Suprapubic skin (tissue), 4 donors: ENCODE data around the gene SLC12A3.

Experiments
- EP300 ChIP-seq: sonication (generic); formaldehyde crosslinking; IDR thresholded peaks from one replicate; pipeline ENCODE4 v1.6.1; 2017; ENCODE audit warnings: antibody characterized with exemption
- POLR2A ChIP-seq, 2 donors: fragments of 450-650 bp; IDR thresholded peaks; one replicate each; pipeline ENCODE4 v1.6.1; 2017; ENCODE audit warnings: antibody characterized with exemption in 2 of 2, mild to moderate bottlenecking in 2 of 2, moderate library complexity in 2 of 2
- POLR2AphosphoS5 ChIP-seq, 3 donors: sonication (generic); formaldehyde crosslinking; IDR thresholded peaks; one replicate each; pipeline ENCODE4 v1.6.1; 2017; ENCODE audit warnings: antibody characterized with exemption in 3 of 3
- TF ChIP-seq, protein P1 (sequence below), 2 donors: fragments of 200-600 bp in 1 of 2; fragments of 450-650 bp in 1 of 2; sonication (generic) in 1 of 2; IDR thresholded peaks; one replicate each; pipeline ENCODE4 v1.5.1; 2016 to 2019; ENCODE audit warnings: antibody characterized with exemption in 2 of 2, mild to moderate bottlenecking in 1 of 2, moderate library complexity in 1 of 2

DNA sequence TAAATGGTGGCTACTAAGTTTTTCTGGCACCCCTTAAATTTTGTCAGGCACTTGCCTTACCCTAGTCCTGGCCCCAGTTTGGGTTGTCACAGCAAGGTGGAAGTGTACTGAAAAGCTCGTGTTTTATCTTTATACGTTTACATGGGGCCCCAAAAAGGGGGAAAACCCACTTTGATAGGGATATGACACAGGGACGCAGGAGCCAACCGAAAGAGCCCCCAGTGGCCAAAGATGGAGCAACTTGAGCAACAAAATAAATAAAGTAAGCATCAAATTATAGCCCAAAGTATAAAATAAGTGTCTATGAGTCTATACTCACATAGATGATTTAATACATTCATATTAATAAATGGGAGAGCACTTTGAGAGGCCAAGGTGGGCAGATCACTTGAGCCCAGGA, 91.7 kb downstream of the SLC12A3 start:
- TF ChIP-seq EP300: no peak
- TF ChIP-seq, protein P1, sequence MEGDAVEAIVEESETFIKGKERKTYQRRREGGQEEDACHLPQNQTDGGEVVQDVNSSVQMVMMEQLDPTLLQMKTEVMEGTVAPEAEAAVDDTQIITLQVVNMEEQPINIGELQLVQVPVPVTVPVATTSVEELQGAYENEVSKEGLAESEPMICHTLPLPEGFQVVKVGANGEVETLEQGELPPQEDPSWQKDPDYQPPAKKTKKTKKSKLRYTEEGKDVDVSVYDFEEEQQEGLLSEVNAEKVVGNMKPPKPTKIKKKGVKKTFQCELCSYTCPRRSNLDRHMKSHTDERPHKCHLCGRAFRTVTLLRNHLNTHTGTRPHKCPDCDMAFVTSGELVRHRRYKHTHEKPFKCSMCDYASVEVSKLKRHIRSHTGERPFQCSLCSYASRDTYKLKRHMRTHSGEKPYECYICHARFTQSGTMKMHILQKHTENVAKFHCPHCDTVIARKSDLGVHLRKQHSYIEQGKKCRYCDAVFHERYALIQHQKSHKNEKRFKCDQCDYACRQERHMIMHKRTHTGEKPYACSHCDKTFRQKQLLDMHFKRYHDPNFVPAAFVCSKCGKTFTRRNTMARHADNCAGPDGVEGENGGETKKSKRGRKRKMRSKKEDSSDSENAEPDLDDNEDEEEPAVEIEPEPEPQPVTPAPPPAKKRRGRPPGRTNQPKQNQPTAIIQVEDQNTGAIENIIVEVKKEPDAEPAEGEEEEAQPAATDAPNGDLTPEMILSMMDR (IDR thresholded peaks at IDR 0.05): no peak
- no peak for TF ChIP-seq POLR2A (IDR thresholded peaks at IDR 0.05)
- TF ChIP-seq POLR2AphosphoS5 (IDR thresholded peaks at IDR 0.05): no peak
